ENCODE data around the gene FBRS. TPM values are rescaled to one million over a fixed set of nuclear protein-coding genes. Genes with fewer than 3 reads are reported as not detected.

Gene FBRS
- polyA plus RNA-seq, 2 of the 4 experiments (the other 2 are of a cell fraction), result 5.9 to 33.3 TPM

- Histone ChIP-seq H3K4me2 (no peak overlapping the region), H3K4me1 (peaks cover 27% of the 10 kb centered on the region), H3K4me3 (no peak overlapping the region), H3K9me3 (no peaks in the 10 kb centered on the region), H3K27ac (no peak overlapping the region)
- 94% methylated on average over 8 of the region's 8 CpGs for WGBS (ENCODE audit: missing lambda C conversion rate)
- ChIA-PET POLR2A (no interaction called here), CTCF (interaction anchor here (0.7 to 1.3 kb wide), 6 partner anchors 28 to 247 kb away, joined by 3 to 8 read pairs (median 4); partner anchors contain the start of gene DCTPP1)
- FAIRE-seq (no peak), DNase-seq (ENCODE audit: low read depth in 1 of 2, low spot score in 1 of 2) (no peak), ATAC-seq (no peak)
- no peak for TF ChIP-seq RCOR1 (IDR thresholded peaks at IDR 0.05; ENCODE audit: low read depth, low read length)
- TF ChIP-seq RAD21 (conservative IDR thresholded peaks at IDR 0.05 in 1 of 2, IDR thresholded peaks at IDR 0.05 in 1 of 2), result no peak
- no peak for TF ChIP-seq CBX2 (IDR thresholded peaks at IDR 0.05; ENCODE audit: borderline replicate concordance, low read depth)
- no peak for TF ChIP-seq E2F6 (IDR thresholded peaks at IDR 0.05; ENCODE audit: borderline replicate concordance, low read depth)
- no peak for TF ChIP-seq ZNF302 (CRISPR knock-in tag; IDR thresholded peaks at IDR 0.05)
- no peak for TF ChIP-seq BHLHE40 (IDR thresholded peaks at IDR 0.05; ENCODE audit: low read depth, low read length)
- TF ChIP-seq ELK1 (IDR thresholded peaks at IDR 0.05; ENCODE audit: low read depth, low read length), result no peak
- TF ChIP-seq MAZ (IDR thresholded peaks at IDR 0.05; ENCODE audit: borderline replicate concordance, low read depth, low read length), result no peak
- TF ChIP-seq TFCP2L1 (CRISPR knock-in tag; IDR thresholded peaks at IDR 0.05), result no peak
- no peak for TF ChIP-seq HOXB13 (CRISPR knock-in tag; IDR thresholded peaks at IDR 0.05; ENCODE audit: low read depth)
- no peak for TF ChIP-seq HEYL (CRISPR knock-in tag; IDR thresholded peaks at IDR 0.05)
- no peak for TF ChIP-seq EHMT2 (IDR thresholded peaks at IDR 0.05; ENCODE audit: low read depth)
- TF ChIP-seq SREBF2 (IDR thresholded peaks at IDR 0.05), result no peak
Measured at GRCh38 chr16:30656388-30656787, 1.8 kb upstream of the FBRS start.

GRCh38 chr16:30656974-30657865 lies 1.0 kb upstream of the FBRS start:
- no peaks in the 10 kb centered on the region for H3K9me3 ChIP-seq
- peak overlapping the region; percentile 49 for H3K4me3 ChIP-seq
- ChIA-PET CTCF (interaction anchor here (0.6 to 0.8 kb wide), 3 partner anchors 22 to 228 kb away, joined by 3 read pairs; partner anchors contain the start of gene DCTPP1), POLR2A (interaction anchor here (0.5 kb wide), 1 partner anchor 37 kb away, joined by 3 read pairs; no protein-coding TSS in a partner anchor)
- 48% methylated on average over 26 of the region's 32 CpGs for WGBS (ENCODE audit: missing lambda C conversion rate)
- no peak for TF ChIP-seq NFE2L2 (conservative IDR thresholded peaks at IDR 0.05; ENCODE audit: low read length)
- TF ChIP-seq NPAS2 (CRISPR knock-in tag; IDR thresholded peaks at IDR 0.05; ENCODE audit: borderline replicate concordance), result no peak
- TF ChIP-seq HOXB13 (CRISPR knock-in tag; IDR thresholded peaks at IDR 0.05; ENCODE audit: low read depth), result no peak
- no peak for TF ChIP-seq USF2 (IDR thresholded peaks at IDR 0.05)
- no peak for TF ChIP-seq TP53 (CRISPR knock-in tag; IDR thresholded peaks at IDR 0.05)
- TF ChIP-seq ELK1 (IDR thresholded peaks at IDR 0.05; ENCODE audit: low read depth, low read length), result no peak
- TF ChIP-seq RFX5 (IDR thresholded peaks at IDR 0.05), result no peak
- no peak for TF ChIP-seq ZSCAN20 (CRISPR knock-in tag; IDR thresholded peaks at IDR 0.05)
- no peak for TF ChIP-seq CTCF (IDR thresholded peaks at IDR 0.05)
- TF ChIP-seq PHF8 (IDR thresholded peaks at IDR 0.05; ENCODE audit: borderline replicate concordance, low read depth), result no peak
- no peak for TF ChIP-seq MAX (IDR thresholded peaks at IDR 0.05)
- TF ChIP-seq EP300 (IDR thresholded peaks at IDR 0.05), result no peak
- no peak for TF ChIP-seq ZC3H11A (IDR thresholded peaks at IDR 0.05)
- no peak for TF ChIP-seq KDM1A (IDR thresholded peaks at IDR 0.05; ENCODE audit: low read depth)
- no peak for TF ChIP-seq GATA3 (IDR thresholded peaks at IDR 0.05; ENCODE audit: borderline replicate concordance)
- peak; percentile 0 to 14; a peak in 4 of 6 replicates for ATAC-seq
- H3K4me1 ChIP-seq, result peaks cover 27% of the 10 kb centered on the region
- peak overlapping the region; percentile 81 to 84 for H3K27ac ChIP-seq
- peak in 1 of 2 experiments; percentile 32 for DNase-seq (ENCODE audit: low read depth in 1 of 2, low spot score in 1 of 2)
- no peak for FAIRE-seq
- H3K4me2 ChIP-seq, result peak overlapping the region; percentile 89

Measured in A549 (cell line).